Left cardiac atrium (tissue), 4 donors: Measurements from ENCODE around the gene TFCP2L1. TPM values are rescaled to one million over a fixed set of nuclear protein-coding genes. Genes with fewer than 3 reads are reported as not detected.

ENCODE experiments used
- ATAC-seq, 2 donors: fragments of 200-7000 bp; cut with Tn5 transposase; one replicate each; pipeline ENCODE4 v1.9.1; 2020; ENCODE audit warnings: mild to moderate bottlenecking in 2 of 2, moderate library complexity in 2 of 2
- DNase-seq: peaks from one replicate; pipeline ENCODE4 v3.0.0-alpha.2; 2020
- intact Hi-C, 2 donors: fragments of 100-400 bp; cut with DNase I; formaldehyde crosslinking; loops; one replicate each; pipeline versions ENCODE4 v1.14.1 to v1.15.1; 2022 to 2023
- total RNA-seq, 2 donors: library from RNA; stranded (reverse); fragmentation: NEBNext Ultra II Directional; extraction: Animal tissue kit (Norgen Biotek cat#: 25700); gene quantifications; one replicate each; pipeline ENCODE4 v1.2.1, GENCODE V29; 2021
- donor health status: DM: no; HTN: yes; CAD: no.
- donor health status: DM: no; HTN: yes; CAD: no; lungs with severe emphysema.
- donor health status: DM: yes; HTN: yes; CAD: no.
- donor health status: Dilated cardiomyopathy.

TFCP2L1 gene
- total RNA-seq, 2 donors from 2014 or later = 0.60 to 0.82 TPM

DNA sequence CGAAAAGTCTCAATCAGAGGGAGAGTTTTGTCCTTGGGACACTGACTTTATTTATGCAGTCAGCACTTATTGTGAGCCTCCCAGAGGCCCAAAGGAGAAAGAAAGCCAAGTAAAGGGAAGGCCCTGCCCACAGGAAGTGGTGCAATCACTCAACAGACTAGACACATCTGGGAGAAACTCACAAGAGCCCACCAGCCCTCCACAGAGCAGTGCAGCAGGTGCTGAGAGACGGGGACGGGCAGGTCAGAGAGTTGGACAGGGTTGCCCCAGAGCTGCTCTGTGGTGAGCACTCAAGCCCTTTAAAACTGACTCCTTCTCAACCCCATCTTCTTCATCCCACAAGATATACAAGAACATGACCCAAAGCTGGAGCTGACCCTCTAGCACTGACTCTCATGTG, 96.0 kb downstream of the TFCP2L1 start:
- intact Hi-C loops = no loop called here
- peak; percentile 26 to 50 for ATAC-seq
- DNase-seq = no peak

DNA sequence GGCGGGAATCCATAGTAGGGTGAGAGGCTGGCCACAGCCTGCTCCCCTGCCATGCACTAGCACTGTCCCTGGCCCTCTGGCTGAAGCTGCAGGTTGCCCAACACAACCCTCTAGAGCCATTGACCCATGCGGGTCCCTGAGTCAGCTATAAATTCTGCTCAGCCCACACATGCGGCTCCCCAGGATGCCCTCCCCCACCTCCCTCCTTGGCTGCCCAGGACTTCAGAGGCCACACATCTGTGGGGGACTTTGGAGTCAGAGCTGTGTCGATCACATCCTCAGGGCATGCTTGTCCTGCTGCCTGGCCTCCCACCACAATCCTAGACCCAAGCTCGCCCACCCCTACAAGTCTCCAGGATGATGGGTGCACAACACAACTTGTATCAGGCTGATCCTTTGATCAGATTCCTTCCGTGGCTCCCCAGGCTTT, 97.0 kb downstream of the TFCP2L1 start:
- intact Hi-C loops = no loop called here
- ATAC-seq (no peak), DNase-seq (no peak)

DNA sequence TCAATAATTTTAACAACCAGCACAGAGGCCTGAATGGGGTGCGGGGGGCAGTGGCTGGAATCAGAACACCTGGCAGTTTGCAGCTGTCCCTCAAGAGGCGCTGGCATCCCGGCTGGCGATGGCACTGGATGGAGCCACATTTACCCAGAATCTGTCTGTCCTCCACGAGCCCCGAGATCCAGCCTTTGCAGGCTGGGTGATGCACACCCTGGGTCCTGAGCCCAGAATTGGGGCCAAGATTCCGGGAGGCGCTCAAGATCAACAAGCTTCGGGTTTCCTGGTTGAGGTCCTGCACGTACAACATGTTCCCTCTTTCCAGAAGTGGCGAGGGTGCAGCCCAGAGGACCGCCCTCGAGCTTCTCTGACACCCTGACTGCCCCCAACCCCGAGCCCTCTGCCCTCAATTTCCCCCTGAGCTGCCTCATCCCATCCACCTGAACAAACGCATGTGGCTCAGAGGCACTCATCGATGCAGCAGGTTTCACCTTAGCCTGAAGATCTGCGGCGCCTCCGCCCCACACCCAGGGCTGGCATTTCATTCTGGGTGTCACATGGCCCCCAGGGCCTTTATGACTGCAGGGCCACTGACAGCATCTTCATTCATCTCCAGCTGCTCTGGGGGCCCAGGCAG, 97.5 kb downstream of the TFCP2L1 start:
- ATAC-seq (no peak), DNase-seq (no peak)
- intact Hi-C loops = no loop called here

DNA sequence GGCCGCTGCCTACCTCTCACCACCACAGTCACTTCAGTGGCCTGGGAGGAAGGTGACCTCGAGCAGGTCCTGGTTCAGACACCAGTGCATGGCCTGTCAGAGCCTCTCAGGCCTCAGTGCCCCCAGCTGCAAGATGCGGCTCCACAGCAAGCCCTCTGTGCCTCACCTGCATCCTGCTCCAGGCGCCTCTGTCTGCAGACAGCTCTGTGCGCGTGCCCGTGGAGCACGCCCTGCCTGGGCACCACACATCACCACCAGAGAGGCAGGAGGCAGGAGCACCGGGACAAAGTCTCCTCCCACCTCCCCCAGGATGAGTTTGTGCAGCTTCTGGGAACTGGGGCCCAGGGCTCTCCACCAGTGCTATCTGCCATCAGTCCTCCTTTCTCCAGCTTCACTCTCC, 98.7 kb downstream of the TFCP2L1 start:
- ATAC-seq = no peak
- intact Hi-C loops = no loop called here
- DNase-seq = no peak

DNA sequence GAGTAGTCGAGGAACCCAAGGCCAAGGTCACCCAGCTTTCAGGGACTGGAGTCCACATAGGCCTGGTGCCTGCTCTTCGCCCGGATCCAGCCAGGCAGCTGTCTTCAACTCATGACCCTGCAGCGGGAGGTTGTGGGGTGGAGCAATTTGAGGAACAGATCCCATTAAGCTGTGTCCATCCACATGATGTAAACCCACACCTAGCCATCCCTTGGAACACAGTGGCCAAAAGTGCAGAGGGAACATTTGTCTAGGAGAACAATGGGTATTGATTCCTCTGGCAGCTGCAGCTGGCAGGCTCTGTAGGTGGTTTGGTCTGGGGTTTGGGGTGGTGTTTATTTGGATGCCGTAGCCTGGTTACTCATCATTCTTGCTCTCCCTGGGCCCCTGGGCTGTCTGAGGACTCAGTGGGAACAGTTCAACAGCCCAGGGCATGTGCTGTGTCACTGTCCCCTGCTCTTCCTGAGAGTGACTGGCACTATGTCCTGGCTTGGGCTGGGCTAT, 99.4 kb downstream of the TFCP2L1 start:
- peak in 1 of 2 donors; percentile 38 for ATAC-seq
- no peak for DNase-seq
- intact Hi-C loops = no loop called here

DNA sequence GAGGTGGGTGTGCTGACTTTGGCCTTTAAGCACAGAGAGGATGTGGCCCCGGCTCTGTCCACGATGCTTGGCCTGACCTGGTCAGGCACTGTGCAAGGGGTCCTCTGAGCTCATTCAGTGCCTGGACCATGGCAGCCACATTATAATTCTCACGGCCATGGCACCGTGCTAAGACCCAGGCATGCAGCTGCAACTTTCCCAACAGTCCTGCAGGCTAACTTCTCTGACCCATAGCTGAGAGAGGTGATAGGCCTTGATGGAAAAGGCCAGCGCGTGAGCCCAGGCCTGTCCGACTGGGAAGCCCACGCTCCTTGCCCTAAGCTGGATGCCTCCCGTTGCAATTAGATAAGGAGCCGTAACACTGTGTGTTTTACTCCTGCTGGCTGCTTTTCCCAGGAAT, 99.9 kb downstream of the TFCP2L1 start:
- ATAC-seq = no peak
- intact Hi-C loops = no loop called here
- DNase-seq = no peak

DNA sequence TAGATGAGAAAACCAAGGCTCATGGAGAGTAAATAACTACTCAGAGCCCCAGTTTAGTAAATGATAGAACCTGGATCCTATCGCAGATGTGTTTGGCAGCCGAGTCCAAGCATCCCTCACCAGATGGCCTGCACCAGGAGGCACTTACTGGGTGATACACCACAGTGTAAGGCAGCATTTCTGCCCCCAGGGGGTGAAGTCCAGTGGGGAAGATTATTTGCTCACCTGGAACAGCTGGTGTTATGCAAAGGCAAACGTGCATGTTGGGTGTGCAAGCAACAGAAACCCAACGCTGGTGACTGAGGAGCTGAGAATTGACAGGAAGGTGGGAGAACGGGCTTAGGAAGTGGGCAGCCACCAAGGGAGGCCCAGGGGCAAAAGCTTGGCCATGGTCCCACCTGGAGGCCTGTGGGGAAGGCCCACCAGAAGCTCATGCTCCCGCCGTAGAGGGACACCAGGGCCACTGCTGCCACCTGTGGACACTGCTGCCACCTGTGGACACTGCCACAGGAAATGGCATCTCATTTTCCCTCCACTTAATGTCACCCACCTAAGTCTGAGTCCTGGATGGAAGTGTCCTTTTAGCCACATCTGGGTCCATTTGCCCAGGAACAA, 100.6 kb downstream of the TFCP2L1 start:
- DNase-seq (no peak), ATAC-seq (no peak)
- intact Hi-C loops = no loop called here

DNA sequence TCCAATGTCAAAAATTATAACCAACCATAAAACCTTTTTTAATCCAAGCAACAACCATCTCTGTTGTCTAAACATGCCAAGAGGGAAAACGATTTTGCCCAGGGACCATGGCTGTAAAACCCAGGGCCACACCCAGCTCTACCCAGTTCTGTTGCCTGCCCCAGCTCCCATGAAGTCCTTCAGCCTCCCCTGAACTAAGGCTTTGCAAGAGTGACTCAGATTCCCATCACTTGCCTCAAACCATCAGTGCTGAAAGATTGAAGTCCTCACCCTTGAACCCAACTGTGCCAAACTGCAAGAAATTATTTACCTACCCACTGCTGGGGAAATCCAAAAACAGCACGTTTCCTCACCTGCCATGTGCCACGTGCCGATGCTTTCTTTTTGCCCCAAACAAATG, 102.5 kb downstream of the TFCP2L1 start:
- no peak for ATAC-seq
- DNase-seq = no peak
- intact Hi-C loops = no loop called here

DNA sequence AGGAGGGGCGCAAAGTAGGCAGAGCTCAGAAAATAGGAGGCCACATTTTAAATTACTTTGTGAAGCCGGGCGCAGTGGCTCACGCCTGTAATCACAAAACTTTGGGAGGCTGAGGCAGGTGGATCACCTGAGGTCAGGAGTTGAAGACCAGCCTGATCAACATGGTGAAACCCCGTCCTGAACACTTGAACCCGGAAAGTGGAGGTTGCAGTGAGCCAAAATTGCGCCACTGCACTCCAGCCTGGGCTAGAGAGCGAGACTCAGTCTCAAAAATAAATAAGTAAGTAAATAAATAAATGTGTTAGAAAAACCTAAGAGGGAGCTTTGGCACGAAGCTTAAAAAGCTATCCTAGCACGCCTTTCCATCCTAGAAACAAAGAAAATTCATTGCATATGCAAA, 105.5 kb downstream of the TFCP2L1 start:
- intact Hi-C loops = no loop called here

DNA sequence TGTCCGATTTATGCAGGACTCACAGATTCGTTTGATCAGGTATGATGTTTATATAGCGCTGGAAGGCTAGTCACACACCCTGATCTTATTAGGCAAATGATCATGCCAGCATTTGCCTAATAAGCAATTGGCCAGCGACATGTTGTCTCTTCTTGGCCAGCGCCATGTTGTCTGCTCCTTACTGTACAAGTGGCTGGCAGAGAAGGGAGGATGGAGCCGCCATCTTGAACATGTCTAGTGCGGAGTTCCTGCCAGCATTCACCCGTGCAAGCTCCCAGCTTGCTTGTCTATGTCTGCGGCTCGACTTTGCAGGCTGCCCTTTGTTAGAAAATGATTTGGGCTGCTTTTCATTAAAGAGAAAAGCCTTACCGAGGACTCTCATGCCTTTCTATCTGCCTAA, 106.3 kb downstream of the TFCP2L1 start:
- DNase-seq (no peak), ATAC-seq (no peak)
- intact Hi-C loops = no loop called here

More for the DNA sequence above, 105.5 kb downstream of the TFCP2L1 start:
- no peak for DNase-seq
- no peak for ATAC-seq

DNA sequence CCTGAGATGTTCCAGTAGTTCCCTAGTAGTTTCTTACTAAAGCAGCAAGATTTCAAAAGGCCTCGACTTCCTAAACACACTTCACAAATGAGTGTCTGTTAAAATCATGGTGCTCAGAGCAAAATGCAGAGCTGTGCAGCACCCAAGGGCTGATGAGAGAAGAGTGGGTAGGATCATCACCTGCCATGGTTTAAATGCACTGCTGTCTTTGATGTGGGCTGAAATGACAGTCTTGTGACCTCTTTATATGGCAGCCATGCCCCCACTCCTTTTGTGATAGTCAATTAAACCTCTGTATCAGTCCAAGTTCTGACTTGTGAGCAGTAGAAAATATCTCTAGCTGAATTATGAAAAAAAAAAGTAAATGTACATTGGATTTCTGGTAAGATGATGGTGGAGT, 107.1 kb downstream of the TFCP2L1 start:
- no peak for ATAC-seq
- DNase-seq = no peak
- intact Hi-C loops = no loop called here

DNA sequence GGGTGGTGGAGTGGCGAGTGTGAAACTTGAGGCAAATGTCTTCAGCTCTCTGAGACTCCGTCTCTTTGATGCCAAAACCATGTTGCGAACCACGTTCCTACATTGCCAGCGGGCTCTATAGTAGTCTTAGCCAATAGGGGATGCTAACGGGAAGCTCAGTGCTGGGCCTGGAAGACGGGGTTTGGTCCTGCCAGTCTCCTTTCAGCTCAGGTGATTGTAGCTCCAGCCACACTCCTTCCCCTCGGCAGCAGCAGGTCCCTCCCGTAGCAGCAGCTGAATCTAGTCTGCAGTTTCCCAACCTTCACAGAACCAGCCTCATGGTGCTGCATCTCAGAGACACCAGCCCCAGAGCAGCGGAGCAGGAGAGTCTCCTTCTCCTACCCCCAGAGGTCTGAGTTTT, 109.7 kb downstream of the TFCP2L1 start:
- DNase-seq (no peak), ATAC-seq (no peak)
- intact Hi-C loops = no loop called here

DNA sequence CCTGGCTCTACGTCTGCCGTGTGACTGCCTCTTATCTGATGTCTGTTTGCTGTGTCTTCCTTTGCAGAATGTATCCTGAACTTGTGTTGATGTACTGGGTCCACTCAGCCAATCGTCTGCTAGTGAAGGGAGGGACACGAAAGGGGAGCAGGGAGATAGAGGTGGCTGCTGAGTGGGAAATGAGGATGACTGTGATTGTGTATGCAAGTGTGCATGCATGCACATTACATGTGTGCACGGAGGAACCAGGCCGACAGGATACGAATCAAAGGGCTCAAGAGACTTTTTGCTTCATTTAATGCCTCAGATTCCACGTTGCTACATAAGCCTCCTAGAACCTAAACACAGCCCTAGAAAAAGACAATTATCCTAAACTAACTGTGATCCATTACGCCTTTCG, 111.2 kb downstream of the TFCP2L1 start:
- intact Hi-C loops = no loop called here
- no peak for DNase-seq
- ATAC-seq = no peak

DNA sequence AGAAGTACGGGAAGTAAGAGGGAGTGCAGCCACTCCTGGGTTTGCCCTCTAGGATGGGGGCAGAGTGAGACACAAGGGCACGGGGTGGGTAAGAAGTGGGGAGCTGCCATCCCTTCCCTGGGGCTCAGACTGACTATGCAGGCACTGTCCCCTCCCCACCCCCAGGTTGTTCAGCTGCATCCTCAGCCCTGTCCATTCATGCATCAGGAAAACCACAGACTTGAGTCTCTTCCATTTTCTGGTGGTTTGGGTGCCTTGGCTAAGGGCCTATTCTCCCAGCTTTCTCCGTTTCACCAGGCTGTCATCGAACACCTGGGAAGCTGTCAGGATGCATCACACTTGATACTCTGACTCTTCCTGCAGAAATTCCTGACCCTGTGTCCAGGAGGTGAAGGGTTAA, 111.9 kb downstream of the TFCP2L1 start:
- DNase-seq (no peak), ATAC-seq (no peak)
- intact Hi-C loops = no loop called here

DNA sequence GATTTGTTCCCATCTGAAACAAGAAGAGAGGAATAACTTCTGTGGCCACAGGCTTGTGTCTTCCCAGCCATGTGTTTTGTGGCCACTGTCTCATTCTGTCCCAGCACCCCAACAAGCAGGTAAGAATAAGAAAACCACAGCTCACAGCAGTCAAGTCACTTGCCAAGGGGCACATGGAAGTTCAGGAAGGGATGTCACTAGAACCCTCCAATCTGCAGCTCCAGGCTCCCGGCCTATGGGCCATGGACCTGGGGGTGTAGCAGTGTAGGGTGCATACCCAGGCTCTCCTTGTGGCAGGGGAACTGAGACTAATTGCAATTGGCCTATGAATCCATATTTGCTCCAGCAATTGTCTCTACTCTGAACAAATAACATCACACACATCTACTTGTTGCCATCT, 112.5 kb downstream of the TFCP2L1 start:
- intact Hi-C loops = no loop called here
- no peak for ATAC-seq
- DNase-seq = no peak

DNA sequence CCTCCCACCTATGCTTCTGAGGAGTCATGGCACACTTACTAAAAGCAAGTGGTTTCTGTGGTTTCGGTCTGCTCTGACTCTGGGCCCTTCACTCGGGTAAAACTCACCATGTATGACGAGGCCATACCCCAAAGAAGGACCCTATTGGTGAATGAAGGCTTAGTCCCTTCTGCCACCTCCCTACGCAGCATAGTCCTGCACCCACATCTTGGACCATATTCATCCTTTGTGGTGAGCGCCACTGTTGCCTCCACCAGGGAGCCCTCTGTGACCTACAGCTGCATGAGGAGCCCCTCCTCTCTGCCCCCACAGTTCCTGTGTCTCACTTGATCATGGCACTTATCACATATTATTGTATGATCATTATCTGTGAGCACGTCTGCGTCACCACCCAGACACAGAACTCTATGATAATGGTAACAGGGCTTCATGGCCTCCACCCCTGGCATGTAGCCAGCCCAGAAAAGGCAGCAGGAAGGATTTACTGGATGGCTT, 113.3 kb downstream of the TFCP2L1 start:
- intact Hi-C loops = no loop called here
- ATAC-seq = no peak
- no peak for DNase-seq

DNA sequence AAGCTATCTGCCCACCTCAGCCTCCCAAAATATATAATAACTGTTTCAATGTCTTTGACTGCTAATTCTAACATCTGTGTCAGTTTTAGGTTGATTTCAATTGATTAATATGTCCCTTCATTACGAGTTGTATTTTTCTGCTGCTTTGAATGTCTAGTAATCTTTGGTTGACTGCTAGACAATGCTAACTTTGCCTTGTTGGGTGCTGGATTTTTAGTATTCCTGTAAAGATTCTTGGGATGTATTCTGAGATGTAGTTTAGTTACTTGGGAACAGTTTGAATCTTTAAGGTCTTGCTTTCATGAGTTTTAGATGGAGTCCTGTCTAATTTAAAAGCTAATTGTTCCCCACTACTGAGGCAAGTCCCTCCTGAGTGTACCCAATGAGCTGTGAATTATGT, 114.4 kb downstream of the TFCP2L1 start:
- no peak for DNase-seq
- no peak for ATAC-seq
- intact Hi-C loops = no loop called here

DNA sequence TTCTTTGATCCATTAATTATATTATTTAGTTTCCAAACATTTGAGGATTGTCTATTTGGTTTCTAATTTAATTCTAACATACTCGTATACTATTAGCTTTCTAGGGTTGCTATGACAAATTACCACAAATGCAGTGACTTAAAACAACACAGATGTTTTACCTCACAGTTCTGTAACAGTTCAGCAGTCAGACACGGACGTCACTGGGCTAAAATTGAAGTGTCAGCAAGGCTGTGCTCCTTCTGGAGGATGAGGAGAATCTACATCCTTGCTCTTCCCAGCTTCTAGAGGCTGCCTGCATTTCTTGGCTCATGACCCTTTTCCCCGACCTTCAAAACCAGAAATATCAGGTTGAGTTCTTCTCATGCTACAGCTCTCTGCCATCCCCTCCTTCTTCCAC, 117.6 kb downstream of the TFCP2L1 start:
- ATAC-seq (no peak), DNase-seq (no peak)
- intact Hi-C loops = no loop called here
